ENCODE measurements around the gene AJUBA. TPM values are rescaled to one million over a fixed set of nuclear protein-coding genes. Genes with fewer than 3 reads are reported as not detected.
A peak's percentile ranks its signal among the peaks of the same experiment; 100 is the strongest.
"Not testable (repeated sequence)": the region's sequence is repeated elsewhere in the genome, so short reads cannot be mapped to it uniquely, and the experiment has no call there.

AJUBA gene
- total RNA-seq, 1 experiment from 2014 or later, result 47.3 TPM

- Histone ChIP-seq H3K27me3 (no peaks in the 10 kb centered on the region), H3K4me3 (no peak overlapping the region), H3K27ac (no peak overlapping the region), H3K9me3 (replicated peaks) (no peaks in the 10 kb centered on the region), H3K36me3 (no peaks in the 10 kb centered on the region), H3K4me1 (no peaks in the 10 kb centered on the region; the same call in 1 of the 2 replicates)
- no peak for DNase-seq
Observed at GRCh38 chr14:22962061-22962676, 20.2 kb downstream of the AJUBA start.

- Histone ChIP-seq H3K27me3 (no peaks in the 10 kb centered on the region), H3K4me3 (peak overlapping the region; percentile 74), H3K36me3 (peaks cover 7% of the 10 kb centered on the region), H3K9me3 (replicated peaks) (no peaks in the 10 kb centered on the region), H3K27ac (peak overlapping the region; percentile 88), H3K4me1 (peaks cover 4% of the 10 kb centered on the region)
- DNase-seq, result no peak
Observed at GRCh38 chr14:22955702-22956569, 26.4 kb downstream of the AJUBA start.

GRCh38 chr14:22952418-22952817, 29.9 kb downstream of the AJUBA start:
- H3K4me3 ChIP-seq, result no peak overlapping the region
- H3K27ac ChIP-seq, result no peak overlapping the region
- H3K27me3 ChIP-seq, result no peaks in the 10 kb centered on the region
- no peak for DNase-seq
- no peaks in the 10 kb centered on the region for H3K9me3 ChIP-seq (replicated peaks)
- peaks cover 24% of the 10 kb centered on the region for H3K36me3 ChIP-seq
- peaks cover 4% of the 10 kb centered on the region for H3K4me1 ChIP-seq

- H3K27me3 ChIP-seq, H3K4me1 ChIP-seq: not testable (repeated sequence)
Observed at GRCh38 chr14:22951795-22952194, 30.6 kb downstream of the AJUBA start.

GRCh38 chr14:22945642-22946041, 36.7 kb downstream of the AJUBA start:
- Histone ChIP-seq H3K27me3 (no peaks in the 10 kb centered on the region), H3K4me1 (no peaks in the 10 kb centered on the region), H3K4me3 (no peak overlapping the region), H3K9me3 (replicated peaks) (no peaks in the 10 kb centered on the region), H3K27ac (no peak overlapping the region), H3K36me3 (peaks cover 30% of the 10 kb centered on the region)
- no peak for DNase-seq

More at GRCh38 chr14:22951795-22952194, 30.6 kb downstream of the AJUBA start:
- DNase-seq; H3K9me3 ChIP-seq (replicated peaks); H3K27ac ChIP-seq; H3K4me3 ChIP-seq: not testable (repeated sequence)
- H3K36me3 ChIP-seq, result peaks cover 30% of the 10 kb centered on the region

- Histone ChIP-seq H3K4me1 (no peaks in the 10 kb centered on the region), H3K27ac (no peak overlapping the region)
- DNase-seq, result no peak
Observed at GRCh38 chr14:22939684-22940083, 42.7 kb downstream of the AJUBA start.

GRCh38 chr14:22935156-22935555, 47.2 kb downstream of the AJUBA start:
- no peak for DNase-seq
- Histone ChIP-seq H3K27ac (no peak overlapping the region), H3K4me3 (no peak overlapping the region), H3K27me3 (no peaks in the 10 kb centered on the region), H3K9me3 (replicated peaks) (no peaks in the 10 kb centered on the region), H3K36me3 (0 out of 2 replicates have a peak, but pooled peaks cover 2% of the 10 kb centered on the region), H3K4me1 (no peaks in the 10 kb centered on the region)

More at GRCh38 chr14:22939684-22940083, 42.7 kb downstream of the AJUBA start:
- H3K27me3 ChIP-seq, result no peaks in the 10 kb centered on the region
- H3K4me3 ChIP-seq, result no peak overlapping the region
- H3K36me3 ChIP-seq, result 0 out of 2 replicates have a peak, but pooled peaks cover 2% of the 10 kb centered on the region
- H3K9me3 ChIP-seq (replicated peaks), result no peaks in the 10 kb centered on the region

GRCh38 chr14:22932146-22932545, 50.2 kb downstream of the AJUBA start:
- Histone ChIP-seq H3K4me3 (no peak overlapping the region), H3K4me1 (no peaks in the 10 kb centered on the region; the same call in 1 of the 2 replicates), H3K27me3 (no peaks in the 10 kb centered on the region), H3K36me3 (no peaks in the 10 kb centered on the region; the same call in 1 of the 2 replicates), H3K9me3 (replicated peaks) (no peaks in the 10 kb centered on the region), H3K27ac (no peak overlapping the region)
- DNase-seq, result no peak

- H3K4me1 ChIP-seq, result no peaks in the 10 kb centered on the region; the same call in 1 of the 2 replicates
- H3K27ac ChIP-seq, result peak overlapping the region; percentile 10; the same call in 1 of the 2 replicates
- H3K27me3 ChIP-seq, result no peaks in the 10 kb centered on the region
- peaks cover 3% of the 10 kb centered on the region for H3K36me3 ChIP-seq
- no peaks in the 10 kb centered on the region for H3K9me3 ChIP-seq (replicated peaks)
- peak overlapping the region; percentile 82 for H3K4me3 ChIP-seq
- no peak for DNase-seq
Observed at GRCh38 chr14:22929961-22930364, 52.4 kb downstream of the AJUBA start.

GRCh38 chr14:22929104-22929960, 53.0 kb downstream of the AJUBA start, which contains the start of gene PRMT5:
PRMT5 (minus strand) TSS chr14:22929376; CDS start chr14:22929361, 15 bp downstream.
- Histone ChIP-seq H3K4me3 (peak within 1 kb of the TSS; percentile 82), H3K9me3 (replicated peaks) (no peaks in the 10 kb centered on the region)

GRCh38 chr14:22928237-22929103, 53.9 kb downstream of the AJUBA start:
- H3K36me3 ChIP-seq, result peaks cover 16% of the 10 kb centered on the region
- H3K4me1 ChIP-seq, result no peaks in the 10 kb centered on the region; the same call in 1 of the 2 replicates
- peak overlapping the region; percentile 82 for H3K4me3 ChIP-seq
- peak overlapping the region; percentile 73 for H3K27ac ChIP-seq
- no peaks in the 10 kb centered on the region for H3K27me3 ChIP-seq
- H3K9me3 ChIP-seq (replicated peaks), result no peaks in the 10 kb centered on the region
- DNase-seq, result peak in 1 of 2 experiments; percentile 23

More at GRCh38 chr14:22929104-22929960, 53.0 kb downstream of the AJUBA start, which contains the start of gene PRMT5:
- H3K36me3 ChIP-seq, result peaks cover 9% of the 10 kb centered on the region
- no peaks in the 10 kb centered on the region for H3K27me3 ChIP-seq
- H3K4me1 ChIP-seq, result no peaks in the 10 kb centered on the region; the same call in 1 of the 2 replicates
- DNase-seq, result peak; percentile 99 to 100
- H3K27ac ChIP-seq, result peak within 1 kb of the TSS; percentile 73

- no peak for DNase-seq
- Histone ChIP-seq H3K36me3 (peaks cover 33% of the 10 kb centered on the region), H3K27ac (no peak overlapping the region)
Observed at GRCh38 chr14:22926316-22926715, 56.0 kb downstream of the AJUBA start.

GRCh38 chr14:22925513-22925912, 56.8 kb downstream of the AJUBA start:
- H3K4me1 ChIP-seq, result no peaks in the 10 kb centered on the region; the same call in 1 of the 2 replicates
- H3K9me3 ChIP-seq (replicated peaks), result no peaks in the 10 kb centered on the region
- H3K4me3 ChIP-seq, result no peak overlapping the region
- peaks cover 35% of the 10 kb centered on the region for H3K36me3 ChIP-seq
- H3K27ac ChIP-seq, result no peak overlapping the region
- H3K27me3 ChIP-seq, result no peaks in the 10 kb centered on the region
- DNase-seq, result no peak

More at GRCh38 chr14:22926316-22926715, 56.0 kb downstream of the AJUBA start:
- Histone ChIP-seq H3K27me3 (no peaks in the 10 kb centered on the region), H3K4me1 (no peaks in the 10 kb centered on the region; the same call in 1 of the 2 replicates), H3K9me3 (replicated peaks) (no peaks in the 10 kb centered on the region), H3K4me3 (no peak overlapping the region)
